Left lung (tissue), 10 donors: Measurements from ENCODE around the gene RASGRF2. TPM values are rescaled to one million over a fixed set of nuclear protein-coding genes. Genes with fewer than 3 reads are reported as not detected.

Experiments
- ATAC-seq: fragments of 200-7000 bp; cut with Tn5 transposase; one replicate; pipeline ENCODE4 v1.9.1; 2020; ENCODE audit warnings: moderate library complexity
- DNase-seq, 4 donors: peaks; one replicate each; pipeline ENCODE4 v3.0.0-alpha.2; 2013 to 2020
- H3K27ac ChIP-seq, 2 donors: fragments of 200-600 bp; sonication (generic) in 1 of 2; one replicate each; pipeline versions ENCODE4 v1.5.0 to v1.8.0; 2020 to 2021
- H3K27me3 ChIP-seq, 2 donors: fragments of 200-600 bp; sonication (generic) in 1 of 2; one replicate each; pipeline versions ENCODE4 v1.5.0 to v1.8.0; 2020 to 2021
- H3K36me3 ChIP-seq, 2 donors: fragments of 200-600 bp; sonication (generic) in 1 of 2; one replicate each; pipeline versions ENCODE4 v1.5.0 to v1.8.0; 2020 to 2021
- H3K4me1 ChIP-seq, 2 donors: fragments of 200-600 bp; one replicate each; pipeline ENCODE4 v1.8.0; 2021
- H3K4me3 ChIP-seq, 2 donors: fragments of 200-600 bp; sonication (generic) in 1 of 2; one replicate each; pipeline versions ENCODE4 v1.5.0 to v1.8.0; 2020 to 2021; ENCODE audit warnings: mild to moderate bottlenecking in 1 of 2
- H3K9me3 ChIP-seq, 2 donors: fragments of 200-600 bp; sonication (generic) in 1 of 2; one replicate each; pipeline versions ENCODE4 v1.5.0 to v1.8.0; 2020 to 2021
- intact Hi-C, 2 donors: fragments of 100-400 bp; cut with DNase I; formaldehyde crosslinking; loops; one replicate each; pipeline versions ENCODE4 v1.11.2 to v1.14.2; 2022
- polyA plus RNA-seq, 6 donors: library from polyadenylated mRNA; unstranded; fragments of 120-200 nt; gene quantifications; one replicate each; pipeline ENCODE4 v1.2.1, GENCODE V29; 2013; ENCODE audit not compliant: insufficient read length in 6 of 6
- total RNA-seq, 2 donors: library from RNA; stranded (reverse); fragmentation: NEBNext Ultra II Directional; extraction: Animal tissue kit (Norgen Biotek cat#: 25700); gene quantifications; one replicate each; pipeline ENCODE4 v1.2.1, GENCODE V29; 2021
- TF ChIP-seq, protein P1 (sequence below), 2 donors: fragments of 200-600 bp; sonication (generic) in 1 of 2; IDR thresholded peaks; one replicate each; pipeline versions ENCODE4 v1.5.0 to v1.8.0; 2021; ENCODE audit warnings: antibody characterized with exemption in 2 of 2
- donor health status: DM: no; HTN: yes; CAD: no.
- donor health status: DM: no; HTN: no; CAD: no.

RASGRF2 gene
- total and polyA plus RNA-seq, 8 donors, result 1.3 to 7.5 (median 2.8) TPM

DNA sequence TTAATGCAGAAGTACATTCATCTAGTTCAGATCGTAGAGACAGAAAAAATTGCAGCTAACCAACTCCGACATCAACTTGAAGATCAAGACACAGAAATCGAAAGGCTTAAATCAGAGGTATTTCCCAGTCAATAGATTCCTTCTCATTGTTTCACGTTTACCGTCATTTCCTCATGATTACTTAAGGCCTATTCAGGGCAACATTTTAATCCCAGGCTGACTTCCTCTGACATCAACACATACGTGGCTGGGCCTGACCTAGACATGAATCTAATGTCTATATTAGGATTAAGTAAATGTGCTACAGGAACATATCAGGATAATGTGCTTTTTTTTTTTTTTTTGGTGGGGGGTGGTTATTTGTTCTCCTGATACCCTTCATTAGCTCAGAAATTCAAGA is 107.9 kb downstream of the RASGRF2 start:
- H3K4me3 ChIP-seq, result no peak overlapping the region
- ATAC-seq (no peak), DNase-seq (no peak)
- H3K36me3 ChIP-seq, result no peaks in the 10 kb centered on the region
- intact Hi-C loops, result no loop called here
- no peaks in the 10 kb centered on the region for H3K4me1 ChIP-seq
- H3K27ac ChIP-seq, result no peak overlapping the region
- TF ChIP-seq, protein P1, sequence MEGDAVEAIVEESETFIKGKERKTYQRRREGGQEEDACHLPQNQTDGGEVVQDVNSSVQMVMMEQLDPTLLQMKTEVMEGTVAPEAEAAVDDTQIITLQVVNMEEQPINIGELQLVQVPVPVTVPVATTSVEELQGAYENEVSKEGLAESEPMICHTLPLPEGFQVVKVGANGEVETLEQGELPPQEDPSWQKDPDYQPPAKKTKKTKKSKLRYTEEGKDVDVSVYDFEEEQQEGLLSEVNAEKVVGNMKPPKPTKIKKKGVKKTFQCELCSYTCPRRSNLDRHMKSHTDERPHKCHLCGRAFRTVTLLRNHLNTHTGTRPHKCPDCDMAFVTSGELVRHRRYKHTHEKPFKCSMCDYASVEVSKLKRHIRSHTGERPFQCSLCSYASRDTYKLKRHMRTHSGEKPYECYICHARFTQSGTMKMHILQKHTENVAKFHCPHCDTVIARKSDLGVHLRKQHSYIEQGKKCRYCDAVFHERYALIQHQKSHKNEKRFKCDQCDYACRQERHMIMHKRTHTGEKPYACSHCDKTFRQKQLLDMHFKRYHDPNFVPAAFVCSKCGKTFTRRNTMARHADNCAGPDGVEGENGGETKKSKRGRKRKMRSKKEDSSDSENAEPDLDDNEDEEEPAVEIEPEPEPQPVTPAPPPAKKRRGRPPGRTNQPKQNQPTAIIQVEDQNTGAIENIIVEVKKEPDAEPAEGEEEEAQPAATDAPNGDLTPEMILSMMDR (IDR thresholded peaks at IDR 0.05), result no peak
- no peaks in the 10 kb centered on the region for H3K9me3 ChIP-seq
- H3K27me3 ChIP-seq, result no peaks in the 10 kb centered on the region

DNA sequence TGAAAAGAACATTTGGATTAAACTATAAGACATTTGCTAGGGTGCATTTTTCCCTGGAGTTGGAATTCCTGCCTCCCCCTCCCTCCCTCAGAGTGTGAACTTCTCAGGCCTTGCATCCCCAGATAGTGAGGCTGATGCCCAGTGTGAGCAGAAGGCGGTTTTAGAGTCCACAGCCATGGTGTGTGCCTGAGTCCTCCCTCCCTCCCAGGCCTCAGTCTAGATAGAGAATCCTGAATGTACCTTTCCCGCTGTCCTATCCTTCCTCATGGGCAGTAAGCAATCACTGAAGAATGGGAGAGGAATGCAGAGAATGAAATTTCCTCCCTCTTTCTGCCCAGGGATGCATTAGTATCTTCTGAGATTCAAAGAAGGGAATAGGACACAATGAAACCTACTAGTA is 108.5 kb downstream of the RASGRF2 start:
- DNase-seq, result no peak
- Histone ChIP-seq H3K9me3 (no peaks in the 10 kb centered on the region), H3K36me3 (no peaks in the 10 kb centered on the region), H3K4me1 (no peaks in the 10 kb centered on the region), H3K27me3 (no peaks in the 10 kb centered on the region), H3K4me3 (no peak overlapping the region), H3K27ac (peak overlapping the region in 1 of 2 donors; percentile 51)
- intact Hi-C loops, result no loop called here
- ATAC-seq, result no peak
- TF ChIP-seq, protein P1 (IDR thresholded peaks at IDR 0.05), result no peak

DNA sequence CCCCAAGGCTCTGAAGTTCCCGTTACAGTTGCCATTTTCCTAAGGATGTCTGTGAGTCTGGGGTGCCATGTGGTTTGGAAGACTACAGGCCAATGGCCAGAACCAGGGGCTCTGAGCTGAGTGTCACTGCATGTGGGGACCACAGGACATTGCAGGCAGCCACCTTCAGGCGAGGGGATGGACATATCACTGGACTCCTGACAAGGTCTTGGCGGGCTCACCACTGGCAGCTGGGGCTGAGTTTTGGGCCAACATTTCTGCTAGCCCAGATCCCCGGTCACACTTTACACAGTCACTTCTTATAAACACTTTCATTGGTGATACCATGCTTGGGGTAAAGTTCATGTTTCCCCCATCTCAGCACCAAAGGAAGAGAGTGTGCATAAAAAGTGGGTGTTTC is 109.8 kb downstream of the RASGRF2 start:
- Histone ChIP-seq H3K36me3 (no peaks in the 10 kb centered on the region), H3K4me3 (no peak overlapping the region), H3K27ac (no peak overlapping the region), H3K27me3 (no peaks in the 10 kb centered on the region), H3K4me1 (no peaks in the 10 kb centered on the region), H3K9me3 (no peaks in the 10 kb centered on the region)
- intact Hi-C loops, result no loop called here
- ATAC-seq (no peak), DNase-seq (no peak)
- TF ChIP-seq, protein P1 (IDR thresholded peaks at IDR 0.05), result no peak

DNA sequence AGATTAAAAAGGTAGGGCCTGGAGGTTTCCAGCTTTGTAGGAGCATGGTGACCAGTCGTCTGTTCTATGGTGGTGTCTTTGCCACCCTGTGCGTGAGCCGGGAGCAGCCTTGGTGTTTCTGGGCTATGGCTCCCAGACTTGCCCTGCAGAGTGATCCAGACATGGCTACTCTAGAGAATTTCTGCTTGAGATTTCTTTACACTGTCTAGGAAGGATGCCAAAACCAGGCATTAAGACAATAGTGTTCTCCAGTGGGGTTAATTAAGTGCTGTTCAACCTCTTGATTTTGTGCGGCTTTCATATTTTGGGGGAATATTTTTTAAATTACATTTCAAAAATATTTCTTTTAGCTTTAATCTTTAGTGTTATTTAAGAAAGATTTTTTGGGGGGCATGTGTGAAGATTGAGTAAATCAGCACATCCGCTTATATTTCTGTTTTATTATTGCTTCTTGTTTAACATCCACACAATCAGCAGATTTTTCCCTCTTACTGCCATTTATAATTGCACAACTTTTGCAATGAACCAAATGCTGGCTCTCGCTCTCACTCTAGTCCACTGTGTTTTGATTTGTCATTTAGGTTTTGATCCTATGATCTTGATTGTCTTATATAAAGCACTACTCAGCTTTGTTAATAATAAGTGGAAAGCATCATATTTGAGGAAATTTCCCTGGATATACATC is 110.5 kb downstream of the RASGRF2 start:
- DNase-seq (peak in 2 of 4 donors; percentile 25 to 55), ATAC-seq (no peak)
- Histone ChIP-seq H3K9me3 (no peaks in the 10 kb centered on the region), H3K27me3 (no peaks in the 10 kb centered on the region), H3K4me1 (no peaks in the 10 kb centered on the region), H3K36me3 (no peaks in the 10 kb centered on the region), H3K4me3 (no peak overlapping the region), H3K27ac (no peak overlapping the region)
- TF ChIP-seq, protein P1 (IDR thresholded peaks at IDR 0.05), result no peak
- intact Hi-C loops, result no loop called here

DNA sequence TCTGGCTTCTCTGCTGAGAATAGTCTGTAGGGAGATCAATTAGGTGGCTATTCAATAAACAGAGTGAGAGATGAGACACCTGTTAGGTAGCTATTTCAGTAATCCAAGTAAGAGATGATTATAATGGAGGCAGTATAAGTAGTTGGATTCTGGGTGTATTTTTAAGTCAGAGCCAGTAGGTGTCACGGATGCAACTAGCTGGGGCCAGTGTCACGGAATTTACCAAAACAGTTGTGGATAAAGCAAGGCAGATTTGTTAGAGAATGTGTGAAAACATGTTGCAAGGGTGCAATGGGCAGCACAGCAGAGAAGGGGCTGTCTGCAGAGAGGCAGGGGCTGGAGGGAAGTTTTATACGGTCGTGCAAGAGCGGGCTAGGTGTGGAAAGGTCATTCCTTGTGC is 114.9 kb downstream of the RASGRF2 start:
- peaks cover 0 to 16% of the 10 kb centered on the region in 2 donors for H3K9me3 ChIP-seq
- H3K27me3 ChIP-seq, result no peaks in the 10 kb centered on the region
- H3K4me3 ChIP-seq, result no peak overlapping the region
- intact Hi-C loops, result no loop called here
- no peaks in the 10 kb centered on the region for H3K36me3 ChIP-seq
- H3K4me1 ChIP-seq, result no peaks in the 10 kb centered on the region
- TF ChIP-seq, protein P1 (IDR thresholded peaks at IDR 0.05), result no peak
- H3K27ac ChIP-seq, result no peak overlapping the region
- ATAC-seq, result no peak
- DNase-seq, result no peak
